Non-pigmented ciliary epithelial cell (primary cell): ENCODE measurements around the gene FAF2.
A peak's percentile ranks its signal among the peaks of the same experiment; 100 is the strongest.

Experiments
- DNase-seq: peaks from one replicate; pipeline ENCODE4 v3.0.0-alpha.2; 2010; ENCODE audit warnings: low read depth

The FAF2 gene

GRCh38 chr5:176530983-176531901, 83.1 kb downstream of the FAF2 start:
- DNase-seq, result peak; percentile 20

GRCh38 chr5:176531902-176532493, 83.8 kb downstream of the FAF2 start:
- DNase-seq, result no peak

GRCh38 chr5:176532795-176533194, 84.6 kb downstream of the FAF2 start:
- DNase-seq, result no peak

- no peak for DNase-seq
Observed at GRCh38 chr5:176533390-176533789, 85.2 kb downstream of the FAF2 start.

GRCh38 chr5:176533894-176534611, 85.9 kb downstream of the FAF2 start:
- no peak for DNase-seq

GRCh38 chr5:176534640-176535039, 86.5 kb downstream of the FAF2 start:
- no peak for DNase-seq

GRCh38 chr5:176535101-176535663, 87.0 kb downstream of the FAF2 start:
- no peak for DNase-seq

GRCh38 chr5:176535664-176536131, 87.5 kb downstream of the FAF2 start:
- no peak for DNase-seq

GRCh38 chr5:176536132-176536901, 88.1 kb downstream of the FAF2 start:
- peak; percentile 24 for DNase-seq

- peak; percentile 89 for DNase-seq
Observed at GRCh38 chr5:176536902-176537553, 88.8 kb downstream of the FAF2 start, which contains the start of gene RNF44. Gene RNF44 (minus strand): TSS chr5:176537402. CDS start chr5:176532472, 4,930 bp downstream.

- peak; percentile 99 for DNase-seq
Observed at GRCh38 chr5:176537554-176538229, 89.5 kb downstream of the FAF2 start.

- no peak for DNase-seq
Observed at GRCh38 chr5:176538230-176538988, 90.2 kb downstream of the FAF2 start.

- DNase-seq, result no peak
Observed at GRCh38 chr5:176538989-176539384, 90.8 kb downstream of the FAF2 start.

GRCh38 chr5:176540476-176540899, 92.3 kb downstream of the FAF2 start:
- DNase-seq, result no peak

- DNase-seq, result no peak
Observed at GRCh38 chr5:176540956-176541337, 92.8 kb downstream of the FAF2 start.

GRCh38 chr5:176541338-176542134, 93.4 kb downstream of the FAF2 start:
- no peak for DNase-seq

GRCh38 chr5:176542135-176542595, 94.0 kb downstream of the FAF2 start:
- DNase-seq, result no peak

GRCh38 chr5:176542596-176543427, 94.6 kb downstream of the FAF2 start:
- no peak for DNase-seq
